DLD1 (cell line): ENCODE results near the gene DOCK9.
"Not testable (repeated sequence)": the region's sequence is repeated elsewhere in the genome, so short reads cannot be mapped to it uniquely, and the experiment has no call there.

ENCODE experiments used
- in situ Hi-C: cut with HindIII; loops from 2 replicates; pipeline ENCODE4 v1.10.0; 2017; ENCODE audit warnings: low sequenced_read_pairs

DOCK9 gene

GRCh38 chr13:98781045-98781444 lies 196.8 kb downstream of the DOCK9 start:
- in situ Hi-C loops, result no loop called here

- in situ Hi-C loops, result no loop called here
Observed at GRCh38 chr13:98780451-98780850, 197.4 kb downstream of the DOCK9 start.

- in situ Hi-C loops, result no loop called here
Observed at GRCh38 chr13:98779695-98780094, 198.2 kb downstream of the DOCK9 start.

- in situ Hi-C loops, result no loop called here
Observed at GRCh38 chr13:98778749-98779148, 199.1 kb downstream of the DOCK9 start.

GRCh38 chr13:98776644-98777043 lies 201.2 kb downstream of the DOCK9 start:
- in situ Hi-C loops, result no loop called here

- in situ Hi-C loops, result no loop called here
Observed at GRCh38 chr13:98775844-98776598, 201.8 kb downstream of the DOCK9 start.

- in situ Hi-C loops, result no loop called here
Observed at GRCh38 chr13:98775386-98775785, 202.5 kb downstream of the DOCK9 start.

GRCh38 chr13:98774776-98775175 lies 203.1 kb downstream of the DOCK9 start:
- in situ Hi-C loops, result no loop called here

GRCh38 chr13:98773921-98774320 lies 203.9 kb downstream of the DOCK9 start:
- in situ Hi-C loops, result no loop called here

- in situ Hi-C loops, result no loop called here
Observed at GRCh38 chr13:98772794-98773452, 204.9 kb downstream of the DOCK9 start.

GRCh38 chr13:98771838-98772611 lies 205.8 kb downstream of the DOCK9 start:
- in situ Hi-C loops, result no loop called here

GRCh38 chr13:98769736-98770135 lies 208.1 kb downstream of the DOCK9 start:
- in situ Hi-C loops, result no loop called here

- in situ Hi-C loops, result no loop called here
Observed at GRCh38 chr13:98768522-98768921, 209.3 kb downstream of the DOCK9 start.

- in situ Hi-C loops, result no loop called here
Observed at GRCh38 chr13:98766697-98767096, 211.2 kb downstream of the DOCK9 start.

- in situ Hi-C loops, result no loop called here
Observed at GRCh38 chr13:98765996-98766519, 211.8 kb downstream of the DOCK9 start.

- in situ Hi-C loops, result no loop called here
Observed at GRCh38 chr13:98761986-98762616, 215.8 kb downstream of the DOCK9 start.

GRCh38 chr13:98761126-98761985 lies 216.5 kb downstream of the DOCK9 start:
- in situ Hi-C loops, result no loop called here

- in situ Hi-C loops, result no loop called here
Observed at GRCh38 chr13:98755729-98756128, 222.1 kb downstream of the DOCK9 start.

GRCh38 chr13:98755116-98755515 lies 222.7 kb downstream of the DOCK9 start:
- in situ Hi-C loops, result no loop called here

GRCh38 chr13:98754468-98754867 lies 223.4 kb downstream of the DOCK9 start:
- in situ Hi-C loops, result not testable (repeated sequence)
